HepG2 (cell line): ENCODE results near the gene ISOC2. TPM values are rescaled to one million over a fixed set of nuclear protein-coding genes. Genes with fewer than 3 reads are reported as not detected.

Experiments used
- ATAD3A ChIP-seq: sonication (generic); formaldehyde crosslinking; IDR thresholded peaks from 2 replicates; pipeline ENCODE4 v1.4.0; 2020; ENCODE audit warnings: missing genetic modification reagents
- BORCS8-MEF2B ChIP-seq: sonication (generic); formaldehyde crosslinking; IDR thresholded peaks from 2 replicates; pipeline ENCODE4 v1.8.0; 2022; ENCODE audit warnings: mild to moderate bottlenecking, missing genetic modification reagents
- CREB1 ChIP-seq, 2 experiments: fragments of 450-650 bp in 1 of 2; IDR thresholded peaks; 2 replicates each; pipeline ENCODE4 v1.6.1; 2016 to 2017; ENCODE audit warnings: control low read depth in 1 of 2, mild to moderate bottlenecking in 1 of 2, missing compliant biosample characterization in 1 of 2, missing genetic modification characterization in 1 of 2
- HNRNPUL1 ChIP-seq: fragments of 200-400 bp; formaldehyde crosslinking; IDR thresholded peaks from 2 replicates; pipeline ENCODE4 v1.6.1; 2017; ENCODE audit warnings: low read depth, mild to moderate bottlenecking, low read length, moderate library complexity
- KDM2A ChIP-seq: sonication (generic); formaldehyde crosslinking; IDR thresholded peaks from 2 replicates; pipeline ENCODE4 v1.4.0; 2020; ENCODE audit warnings: low read depth, missing genetic modification reagents, borderline replicate concordance
- MEF2D ChIP-seq: sonication (generic); formaldehyde crosslinking; IDR thresholded peaks from 2 replicates; pipeline ENCODE4 v1.5.1; 2020; ENCODE audit warnings: mild to moderate bottlenecking, missing genetic modification reagents
- NFIC ChIP-seq: IDR thresholded peaks from 2 replicates; pipeline ENCODE4 v1.6.1; 2012; ENCODE audit warnings: mild to moderate bottlenecking, low read length, inconsistent platforms
- ZBTB7A ChIP-seq: sonication (generic); formaldehyde crosslinking; IDR thresholded peaks from 2 replicates; pipeline ENCODE4 v1.8.0; 2022; ENCODE audit warnings: mild to moderate bottlenecking, missing genetic modification reagents
- ZNF430 ChIP-seq: sonication (generic); formaldehyde crosslinking; IDR thresholded peaks from 2 replicates; pipeline ENCODE4 v1.9.0; 2021; ENCODE audit warnings: mild to moderate bottlenecking, missing genetic modification reagents
- ZNF572 ChIP-seq: sonication (generic); formaldehyde crosslinking; IDR thresholded peaks from 2 replicates; pipeline ENCODE4 v1.5.1; 2020; ENCODE audit warnings: mild to moderate bottlenecking, missing genetic modification reagents
- ZNF616 ChIP-seq: sonication (generic); formaldehyde crosslinking; IDR thresholded peaks from 2 replicates; pipeline ENCODE4 v1.5.0; 2020; ENCODE audit warnings: low read depth, mild to moderate bottlenecking, missing genetic modification reagents
- ZNF781 ChIP-seq: sonication (generic); formaldehyde crosslinking; IDR thresholded peaks from 2 replicates; pipeline ENCODE4 v1.5.1; 2020; ENCODE audit warnings: borderline replicate concordance, mild to moderate bottlenecking, missing genetic modification reagents; ENCODE audit errors: not compliant biosample characterization
- polyA plus RNA-seq, 8 experiments: library from polyadenylated mRNA; depleted of rRNA in 3 of 8; stranded (reverse) in 7 of 8; unstranded in 1 of 8; fragments of >200 nt; fragmentation: Illumina TruSeq in 4 of 8; extraction: Trizol in 4 of 8; gene quantifications; 2 replicates each; pipeline versions ENCODE4 v1.2.1 to v1.2.3, GENCODE V29; 2011 to 2016; ENCODE audit warnings: low read depth in 4 of 8, missing spikeins in 1 of 8, mixed read lengths in 1 of 8; ENCODE audit not compliant: insufficient read depth in 1 of 8
- total RNA-seq, 5 experiments: library from RNA; depleted of rRNA; stranded (reverse); fragments of >200 nt; fragmentation: Illumina TruSeq; extraction: Trizol; gene quantifications; 2 replicates each; pipeline ENCODE4 v1.2.3, GENCODE V29; 2016; ENCODE audit warnings: low read depth in 1 of 5
- TF ChIP-seq, protein P1 (sequence below): sonication (generic); formaldehyde crosslinking; IDR thresholded peaks from 2 replicates; pipeline ENCODE4 v1.8.1; 2023; ENCODE audit warnings: mild to moderate bottlenecking, missing genetic modification reagents
- TF ChIP-seq, protein P2 (sequence below): sonication (generic); formaldehyde crosslinking; IDR thresholded peaks from 2 replicates; pipeline ENCODE4 v1.8.0; 2022; ENCODE audit warnings: mild to moderate bottlenecking, missing genetic modification reagents, moderate library complexity
- TF ChIP-seq, protein P3 (sequence below): sonication (generic); IDR thresholded peaks from 2 replicates; pipeline ENCODE4 v1.6.1; 2016; ENCODE audit warnings: low read depth, borderline replicate concordance
- TF ChIP-seq, protein P4 (sequence below), 2 experiments: sonication (generic) in 1 of 2; formaldehyde crosslinking in 1 of 2; IDR thresholded peaks; 2 replicates each; pipeline versions ENCODE4 v1.4.0 to v1.6.1; 2018 to 2020; ENCODE audit warnings: missing genetic modification reagents in 2 of 2, borderline replicate concordance in 1 of 2, low read depth in 1 of 2, mild to moderate bottlenecking in 1 of 2, missing biosample characterization in 1 of 2
- TF ChIP-seq, protein P5 (sequence below): IDR thresholded peaks from 2 replicates; pipeline ENCODE4 v1.6.1; 2016; ENCODE audit warnings: missing biosample characterization, missing genetic modification reagents, low read depth
- TF ChIP-seq, protein P6 (sequence below): sonication (generic); formaldehyde crosslinking; IDR thresholded peaks from 2 replicates; pipeline ENCODE4 v1.5.1; 2020; ENCODE audit warnings: missing genetic modification reagents, mild to moderate bottlenecking, borderline replicate concordance
- TF ChIP-seq, protein P7 (sequence below): IDR thresholded peaks from 2 replicates; pipeline ENCODE4 v1.6.1; 2016; ENCODE audit warnings: missing genetic modification reagents, missing compliant biosample characterization
- TF ChIP-seq, protein P8 (sequence below): sonication (generic); formaldehyde crosslinking; IDR thresholded peaks from 2 replicates; pipeline ENCODE4 v1.4.0; 2020; ENCODE audit warnings: mild to moderate bottlenecking, missing genetic modification reagents

The ISOC2 gene
- total and polyA plus RNA-seq, 2 of the 13 experiments (the other 11 are each of a cell fraction or from before 2014, with no cell fraction given), result 76.8 to 105 TPM

DNA sequence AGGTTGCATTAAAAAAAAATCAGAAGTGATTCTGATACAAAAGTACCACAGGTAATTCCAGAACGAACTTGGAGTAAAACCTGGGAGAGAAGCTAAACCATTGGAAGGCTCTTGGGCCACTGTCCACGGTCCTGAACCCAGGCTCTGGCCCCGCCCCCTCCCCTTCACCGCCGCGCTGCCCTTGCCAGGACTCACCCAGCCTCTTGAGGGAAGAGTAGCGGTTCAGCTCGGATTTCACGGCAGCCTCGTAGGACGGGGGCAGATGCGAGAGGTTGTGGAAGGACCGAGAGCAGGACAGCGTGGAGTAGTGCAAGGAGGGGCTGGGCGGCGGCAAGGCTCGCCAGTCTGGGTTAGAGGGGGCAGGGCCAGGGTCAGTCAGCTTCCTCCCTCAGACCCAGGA, 24.0 kb downstream of the ISOC2 start (continued):
- peak; percentile 51; the same call in 1 of the 2 replicates for TF ChIP-seq ZNF616 (CRISPR knock-in tag)
- peak; percentile 75 for TF ChIP-seq ZNF781
- peak; percentile 74 for TF ChIP-seq KDM2A
- TF ChIP-seq, protein P1, sequence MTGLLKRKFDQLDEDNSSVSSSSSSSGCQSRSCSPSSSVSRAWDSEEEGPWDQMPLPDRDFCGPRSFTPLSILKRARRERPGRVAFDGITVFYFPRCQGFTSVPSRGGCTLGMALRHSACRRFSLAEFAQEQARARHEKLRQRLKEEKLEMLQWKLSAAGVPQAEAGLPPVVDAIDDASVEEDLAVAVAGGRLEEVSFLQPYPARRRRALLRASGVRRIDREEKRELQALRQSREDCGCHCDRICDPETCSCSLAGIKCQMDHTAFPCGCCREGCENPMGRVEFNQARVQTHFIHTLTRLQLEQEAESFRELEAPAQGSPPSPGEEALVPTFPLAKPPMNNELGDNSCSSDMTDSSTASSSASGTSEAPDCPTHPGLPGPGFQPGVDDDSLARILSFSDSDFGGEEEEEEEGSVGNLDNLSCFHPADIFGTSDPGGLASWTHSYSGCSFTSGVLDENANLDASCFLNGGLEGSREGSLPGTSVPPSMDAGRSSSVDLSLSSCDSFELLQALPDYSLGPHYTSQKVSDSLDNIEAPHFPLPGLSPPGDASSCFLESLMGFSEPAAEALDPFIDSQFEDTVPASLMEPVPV (CRISPR knock-in tag), result no peak
- TF ChIP-seq HNRNPUL1, result no peak
- TF ChIP-seq ATAD3A (CRISPR knock-in tag), result no peak
- TF ChIP-seq, protein P2, sequence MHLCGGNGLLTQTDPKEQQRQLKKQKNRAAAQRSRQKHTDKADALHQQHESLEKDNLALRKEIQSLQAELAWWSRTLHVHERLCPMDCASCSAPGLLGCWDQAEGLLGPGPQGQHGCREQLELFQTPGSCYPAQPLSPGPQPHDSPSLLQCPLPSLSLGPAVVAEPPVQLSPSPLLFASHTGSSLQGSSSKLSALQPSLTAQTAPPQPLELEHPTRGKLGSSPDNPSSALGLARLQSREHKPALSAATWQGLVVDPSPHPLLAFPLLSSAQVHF, result no peak
- TF ChIP-seq, protein P3, sequence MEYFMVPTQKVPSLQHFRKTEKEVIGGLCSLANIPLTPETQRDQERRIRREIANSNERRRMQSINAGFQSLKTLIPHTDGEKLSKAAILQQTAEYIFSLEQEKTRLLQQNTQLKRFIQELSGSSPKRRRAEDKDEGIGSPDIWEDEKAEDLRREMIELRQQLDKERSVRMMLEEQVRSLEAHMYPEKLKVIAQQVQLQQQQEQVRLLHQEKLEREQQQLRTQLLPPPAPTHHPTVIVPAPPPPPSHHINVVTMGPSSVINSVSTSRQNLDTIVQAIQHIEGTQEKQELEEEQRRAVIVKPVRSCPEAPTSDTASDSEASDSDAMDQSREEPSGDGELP, result no peak
- TF ChIP-seq, protein P4, sequence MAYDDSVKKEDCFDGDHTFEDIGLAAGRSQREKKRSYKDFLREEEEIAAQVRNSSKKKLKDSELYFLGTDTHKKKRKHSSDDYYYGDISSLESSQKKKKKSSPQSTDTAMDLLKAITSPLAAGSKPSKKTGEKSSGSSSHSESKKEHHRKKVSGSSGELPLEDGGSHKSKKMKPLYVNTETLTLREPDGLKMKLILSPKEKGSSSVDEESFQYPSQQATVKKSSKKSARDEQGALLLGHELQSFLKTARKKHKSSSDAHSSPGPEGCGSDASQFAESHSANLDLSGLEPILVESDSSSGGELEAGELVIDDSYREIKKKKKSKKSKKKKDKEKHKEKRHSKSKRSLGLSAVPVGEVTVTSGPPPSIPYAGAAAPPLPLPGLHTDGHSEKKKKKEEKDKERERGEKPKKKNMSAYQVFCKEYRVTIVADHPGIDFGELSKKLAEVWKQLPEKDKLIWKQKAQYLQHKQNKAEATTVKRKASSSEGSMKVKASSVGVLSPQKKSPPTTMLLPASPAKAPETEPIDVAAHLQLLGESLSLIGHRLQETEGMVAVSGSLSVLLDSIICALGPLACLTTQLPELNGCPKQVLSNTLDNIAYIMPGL (CRISPR knock-in tag; IDR thresholded peaks at IDR 0.05; ENCODE audit: borderline replicate concordance in 1 of 2, low read depth in 1 of 2), result 0 out of 4 replicates have a peak, but pooled peaks of 1 of the 2 experiments have one; percentile 43
- peak; percentile 73; the same call in 1 of the 2 replicates for TF ChIP-seq ZNF430 (CRISPR knock-in tag)
- TF ChIP-seq, protein P5, sequence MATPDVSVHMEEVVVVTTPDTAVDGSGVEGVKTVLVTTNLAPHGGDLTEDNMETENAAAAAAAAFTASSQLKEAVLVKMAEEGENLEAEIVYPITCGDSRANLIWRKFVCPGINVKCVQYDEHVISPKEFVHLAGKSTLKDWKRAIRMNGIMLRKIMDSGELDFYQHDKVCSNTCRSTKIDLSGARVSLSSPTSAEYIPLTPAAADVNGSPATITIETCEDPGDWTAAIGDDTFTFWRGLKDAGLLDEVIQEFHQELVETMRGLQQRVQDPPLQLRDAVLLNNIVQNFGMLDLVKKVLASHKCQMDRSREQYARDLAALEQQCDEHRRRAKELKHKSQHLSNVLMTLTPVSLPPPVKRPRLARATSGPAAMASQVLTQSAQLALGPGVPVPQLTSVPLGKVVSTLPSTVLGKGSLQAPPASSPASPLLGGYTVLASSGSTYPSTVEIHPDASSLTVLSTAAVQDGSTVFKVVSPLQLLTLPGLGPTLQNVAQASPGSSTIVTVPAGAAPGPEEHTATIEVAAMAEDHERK (CRISPR knock-in tag), result no peak
- no peak for TF ChIP-seq NFIC
- TF ChIP-seq, protein P6, sequence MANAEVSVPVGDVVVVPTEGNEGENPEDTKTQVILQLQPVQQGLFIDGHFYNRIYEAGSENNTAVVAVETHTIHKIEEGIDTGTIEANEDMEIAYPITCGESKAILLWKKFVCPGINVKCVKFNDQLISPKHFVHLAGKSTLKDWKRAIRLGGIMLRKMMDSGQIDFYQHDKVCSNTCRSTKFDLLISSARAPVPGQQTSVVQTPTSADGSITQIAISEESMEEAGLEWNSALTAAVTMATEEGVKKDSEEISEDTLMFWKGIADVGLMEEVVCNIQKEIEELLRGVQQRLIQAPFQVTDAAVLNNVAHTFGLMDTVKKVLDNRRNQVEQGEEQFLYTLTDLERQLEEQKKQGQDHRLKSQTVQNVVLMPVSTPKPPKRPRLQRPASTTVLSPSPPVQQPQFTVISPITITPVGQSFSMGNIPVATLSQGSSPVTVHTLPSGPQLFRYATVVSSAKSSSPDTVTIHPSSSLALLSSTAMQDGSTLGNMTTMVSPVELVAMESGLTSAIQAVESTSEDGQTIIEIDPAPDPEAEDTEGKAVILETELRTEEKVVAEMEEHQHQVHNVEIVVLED, result no peak
- TF ChIP-seq ZBTB7A (CRISPR knock-in tag), result peak; percentile 56; the same call in 1 of the 2 replicates
- TF ChIP-seq, protein P7, sequence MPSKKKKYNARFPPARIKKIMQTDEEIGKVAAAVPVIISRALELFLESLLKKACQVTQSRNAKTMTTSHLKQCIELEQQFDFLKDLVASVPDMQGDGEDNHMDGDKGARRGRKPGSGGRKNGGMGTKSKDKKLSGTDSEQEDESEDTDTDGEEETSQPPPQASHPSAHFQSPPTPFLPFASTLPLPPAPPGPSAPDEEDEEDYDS (CRISPR knock-in tag), result no peak
- TF ChIP-seq ZNF572 (CRISPR knock-in tag), result no peak
- TF ChIP-seq CREB1 (IDR thresholded peaks at IDR 0.05), result no peak
- TF ChIP-seq CREB1 (CRISPR knock-in tag; IDR thresholded peaks at IDR 0.05), result no peak
- peak; percentile 73; the same call in 1 of the 2 replicates for TF ChIP-seq MEF2D
- TF ChIP-seq, protein P8, sequence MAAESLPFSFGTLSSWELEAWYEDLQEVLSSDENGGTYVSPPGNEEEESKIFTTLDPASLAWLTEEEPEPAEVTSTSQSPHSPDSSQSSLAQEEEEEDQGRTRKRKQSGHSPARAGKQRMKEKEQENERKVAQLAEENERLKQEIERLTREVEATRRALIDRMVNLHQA (CRISPR knock-in tag), result no peak
- peak; percentile 81 for TF ChIP-seq BORCS8-MEF2B
